ENCODE data around the gene CDKAL1.
"Not testable (repeated sequence)": the region's sequence is repeated elsewhere in the genome, so short reads cannot be mapped to it uniquely, and the experiment has no call there.

The CDKAL1 gene

GRCh38 chr6:20534295-20535262, at the start of gene CDKAL1:
Gene CDKAL1 (plus strand): TSS chr6:20534457. CDS start chr6:20546351, 11,894 bp downstream.
- DNase-seq, result peak; percentile 63 to 87

GRCh38 chr6:20486641-20487040, 47.6 kb upstream of the CDKAL1 start:
- no peak for DNase-seq

GRCh38 chr6:20487669-20488375, 46.4 kb upstream of the CDKAL1 start:
- no peak for DNase-seq

- no peak for DNase-seq
Observed at GRCh38 chr6:20490591-20490990, 43.7 kb upstream of the CDKAL1 start.

- DNase-seq, result no peak
Observed at GRCh38 chr6:20492099-20492498, 42.2 kb upstream of the CDKAL1 start.

- no peak for DNase-seq
Observed at GRCh38 chr6:20497216-20498040, 36.8 kb upstream of the CDKAL1 start.

GRCh38 chr6:20498041-20498385, 36.2 kb upstream of the CDKAL1 start:
- no peak for DNase-seq

- no peak for DNase-seq
Observed at GRCh38 chr6:20509212-20509611, 25.0 kb upstream of the CDKAL1 start.

GRCh38 chr6:20511852-20512251, 22.4 kb upstream of the CDKAL1 start:
- DNase-seq, result no peak

- not testable (repeated sequence) for DNase-seq
Observed at GRCh38 chr6:20525208-20525607, 9.0 kb upstream of the CDKAL1 start.

GRCh38 chr6:20529086-20529448, 5.2 kb upstream of the CDKAL1 start:
- peak in 1 of 2 donors; percentile 43 for DNase-seq

- DNase-seq, result no peak
Observed at GRCh38 chr6:20532881-20533280, 1.4 kb upstream of the CDKAL1 start.

GRCh38 chr6:20533746-20534294, 437 bp upstream of the CDKAL1 start:
- no peak for DNase-seq

- DNase-seq, result no peak
Observed at GRCh38 chr6:20538131-20538662, 3.9 kb downstream of the CDKAL1 start.

GRCh38 chr6:20538907-20539306, 4.7 kb downstream of the CDKAL1 start:
- DNase-seq, result no peak

- no peak for DNase-seq
Observed at GRCh38 chr6:20539387-20539786, 5.1 kb downstream of the CDKAL1 start.

GRCh38 chr6:20540683-20541082, 6.4 kb downstream of the CDKAL1 start:
- no peak for DNase-seq

GRCh38 chr6:20541382-20541781, 7.1 kb downstream of the CDKAL1 start:
- DNase-seq, result no peak

- no peak for DNase-seq
Observed at GRCh38 chr6:20542927-20543602, 8.8 kb downstream of the CDKAL1 start.

- DNase-seq, result no peak
Observed at GRCh38 chr6:20548264-20548663, 14.0 kb downstream of the CDKAL1 start.

- not testable (repeated sequence) for DNase-seq
Observed at GRCh38 chr6:20549398-20549797, 15.1 kb downstream of the CDKAL1 start.

GRCh38 chr6:20554326-20554725, 20.1 kb downstream of the CDKAL1 start:
- no peak for DNase-seq

All from bone marrow (tissue), 2 donors.